ENCODE data around the gene TAGAP.
"Not testable (repeated sequence)": the region's sequence is repeated elsewhere in the genome, so short reads cannot be mapped to it uniquely, and the experiment has no call there.

Gene TAGAP

GRCh38 chr6:159043251-159043650, 1.5 kb downstream of the TAGAP start:
- DNase-seq = no peak

GRCh38 chr6:159042826-159043181, 2.0 kb downstream of the TAGAP start:
- no peak for DNase-seq

- peak; percentile 64 for DNase-seq
Measured at GRCh38 chr6:159042003-159042825, 2.6 kb downstream of the TAGAP start.

DNA sequence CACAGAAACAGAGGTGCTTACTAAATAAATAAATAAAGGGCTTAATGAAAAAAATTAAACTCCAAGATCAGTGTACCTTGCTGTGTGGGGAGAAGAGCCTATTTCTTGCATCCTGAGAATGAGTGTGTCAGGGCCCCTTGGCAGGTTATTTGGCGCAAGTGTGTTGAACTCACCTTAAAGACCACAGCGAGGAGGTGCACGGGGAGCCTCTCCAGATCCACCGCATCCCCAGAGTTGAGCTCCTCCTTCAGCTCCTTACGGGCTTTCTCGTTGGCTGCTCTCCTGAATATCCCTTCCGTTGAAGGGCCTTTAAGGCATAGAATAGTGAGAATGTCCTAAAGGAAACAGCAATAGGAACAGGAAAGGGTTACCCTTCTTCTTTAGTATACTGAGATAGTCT, 3.6 kb downstream of the TAGAP start:
- DNase-seq = no peak

- DNase-seq = no peak
Measured at GRCh38 chr6:159039885-159040258, 4.9 kb downstream of the TAGAP start.

- DNase-seq = no peak
Measured at GRCh38 chr6:159038914-159039884, 5.6 kb downstream of the TAGAP start.

- DNase-seq = not testable (repeated sequence)
Measured at GRCh38 chr6:159038318-159038717, 6.5 kb downstream of the TAGAP start.

DNA sequence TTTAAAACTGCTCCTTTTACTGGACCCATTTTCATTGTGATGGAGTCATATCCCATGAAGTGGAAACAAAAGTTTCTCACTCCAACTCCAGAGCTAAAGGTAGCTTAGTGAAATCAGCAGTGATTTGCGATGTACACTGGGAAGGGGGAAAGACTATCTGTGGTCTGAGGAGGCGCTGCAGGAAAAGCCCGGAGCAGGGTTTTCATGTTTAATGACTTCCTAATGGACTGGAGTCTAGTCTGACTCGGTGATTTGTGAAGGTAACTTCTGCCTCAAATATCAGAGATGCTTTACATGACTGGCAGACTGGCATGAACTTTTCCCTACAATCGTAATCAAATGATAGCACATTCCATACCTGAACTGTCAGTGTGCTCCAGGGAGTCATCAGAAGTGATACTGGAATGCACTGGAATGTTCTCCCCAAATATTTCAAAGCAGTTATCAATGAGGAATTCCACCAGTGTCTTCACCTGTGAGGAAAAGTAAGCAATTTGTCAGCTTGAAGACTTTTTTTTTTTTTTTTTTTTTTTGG, 7.0 kb downstream of the TAGAP start:
- DNase-seq = no peak

DNA sequence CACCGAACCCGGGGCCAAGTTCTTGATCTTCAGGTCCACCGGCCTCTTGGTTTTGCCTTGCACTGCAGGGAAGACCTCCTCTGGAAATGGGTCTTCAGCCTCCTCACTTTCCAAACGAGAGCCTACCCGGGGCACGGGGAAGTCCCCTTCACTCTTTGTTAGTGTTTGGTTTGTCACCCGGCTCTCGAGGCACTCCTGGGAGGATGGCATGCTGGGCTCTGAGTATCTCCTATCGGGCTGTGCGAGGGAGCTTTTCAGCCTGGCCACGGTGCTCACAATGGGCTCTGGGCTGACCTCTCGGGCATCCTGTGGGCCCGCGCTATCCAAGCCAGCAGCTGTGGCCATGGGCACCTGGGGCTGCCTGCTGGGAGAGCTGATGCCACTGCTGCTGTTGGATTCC, 8.1 kb downstream of the TAGAP start:
- DNase-seq = no peak

DNA sequence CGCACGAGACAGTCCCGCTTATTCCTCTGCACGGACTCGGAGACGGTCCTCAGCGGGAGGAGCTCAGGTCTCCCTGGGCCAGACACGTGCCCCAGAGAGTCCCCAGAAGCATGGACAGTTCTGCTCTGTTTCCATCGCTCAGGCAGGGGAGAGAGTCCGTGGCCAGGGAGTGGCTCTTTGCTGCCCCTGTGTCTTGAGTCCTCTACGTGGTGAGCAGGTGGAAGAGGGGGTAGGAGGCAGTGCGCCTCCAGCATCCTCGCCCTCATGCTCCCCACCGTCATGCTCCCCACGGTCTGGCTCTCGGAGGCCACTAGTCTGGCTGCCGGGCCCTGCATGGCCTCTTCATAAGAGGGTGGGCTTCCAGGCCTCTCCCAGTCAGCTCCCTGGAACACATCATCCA, 8.9 kb downstream of the TAGAP start:
- no peak for DNase-seq

GRCh38 chr6:159033160-159034049, 11.4 kb downstream of the TAGAP start:
- no peak for DNase-seq

- DNase-seq = no peak
Measured at GRCh38 chr6:159031846-159032245, 12.9 kb downstream of the TAGAP start.

DNA sequence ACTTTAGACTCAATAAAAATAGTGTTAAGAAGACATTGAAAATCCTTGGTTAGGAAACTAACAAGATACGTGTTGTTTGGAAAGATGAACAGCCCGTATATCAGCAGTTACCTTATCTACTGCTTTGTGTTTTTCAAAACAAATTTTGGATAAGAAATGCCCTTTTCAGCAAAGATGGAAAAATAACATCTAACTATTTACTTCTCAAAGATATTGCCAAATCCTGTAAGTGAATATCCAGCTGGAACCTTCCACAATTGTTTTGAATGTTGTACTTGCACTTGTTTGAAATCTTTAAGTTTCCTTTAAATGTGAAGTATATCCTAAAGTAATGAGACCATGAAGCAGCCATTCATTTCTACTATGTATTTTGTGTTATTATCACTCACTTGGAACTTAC, 14.6 kb downstream of the TAGAP start:
- no peak for DNase-seq

GRCh38 chr6:159025224-159025623, 19.6 kb downstream of the TAGAP start:
- DNase-seq = not testable (repeated sequence)

- no peak for DNase-seq
Measured at GRCh38 chr6:159023893-159024292, 20.9 kb downstream of the TAGAP start.

GRCh38 chr6:159020011-159020410, 24.8 kb downstream of the TAGAP start:
- no peak for DNase-seq

DNA sequence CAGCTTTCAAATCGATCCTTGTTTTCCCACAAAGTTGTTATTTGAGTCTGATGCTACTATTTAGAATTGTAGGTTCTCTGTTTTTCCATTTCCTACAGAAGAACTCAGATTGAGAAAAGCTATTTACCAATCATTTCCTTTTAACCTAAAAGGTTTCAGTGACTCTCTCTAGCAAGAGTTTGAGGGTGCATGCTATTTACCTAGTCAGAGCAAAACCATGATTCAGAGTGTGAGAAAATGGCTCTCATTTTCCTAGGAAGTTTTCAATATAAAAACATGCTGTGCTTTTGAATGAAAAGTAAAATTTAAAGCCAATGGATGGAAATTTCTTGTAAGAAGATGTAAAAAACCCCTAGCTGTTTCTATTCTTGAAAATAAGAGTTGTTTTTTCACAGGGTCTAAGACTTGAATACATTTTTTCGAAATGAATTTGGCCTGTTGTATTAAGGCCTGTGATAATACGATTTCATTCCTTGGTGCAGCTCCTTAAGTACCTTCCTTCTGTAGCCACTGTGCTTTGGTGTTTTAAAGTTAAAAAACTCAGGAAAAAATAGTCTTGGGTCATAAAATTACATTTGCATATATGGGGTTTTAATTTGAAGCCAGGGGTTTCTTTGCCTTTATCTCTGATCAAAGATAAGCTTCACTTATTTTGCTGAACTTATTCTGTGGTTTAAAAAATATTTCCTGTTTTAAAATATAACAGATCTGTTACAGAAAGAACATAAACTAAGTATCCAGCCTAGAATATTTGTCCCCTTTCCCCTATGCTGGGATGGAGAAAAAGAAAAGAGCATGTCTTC, 26.8 kb downstream of the TAGAP start:
- DNase-seq = no peak

GRCh38 chr6:159014406-159014805, 30.4 kb downstream of the TAGAP start:
- no peak for DNase-seq

DNA sequence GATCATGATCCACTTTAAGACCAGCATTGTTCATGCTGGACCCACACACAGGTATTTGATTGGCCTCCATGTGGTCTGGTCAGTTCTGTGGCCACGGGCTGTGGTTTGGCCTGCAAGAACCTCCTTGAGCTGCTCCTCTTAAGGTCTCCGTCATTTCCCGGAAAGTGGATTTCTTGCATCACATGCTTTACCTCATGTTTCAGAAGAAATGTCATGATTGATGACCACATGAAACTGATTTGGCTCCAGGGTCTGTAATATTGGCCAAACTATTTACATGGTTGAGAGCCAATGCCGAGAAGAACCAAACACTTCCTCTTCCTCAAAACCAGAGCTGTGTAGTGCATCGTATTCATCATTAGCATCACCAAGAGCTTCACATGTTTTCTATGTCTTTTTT, 31.6 kb downstream of the TAGAP start:
- DNase-seq = no peak

DNA sequence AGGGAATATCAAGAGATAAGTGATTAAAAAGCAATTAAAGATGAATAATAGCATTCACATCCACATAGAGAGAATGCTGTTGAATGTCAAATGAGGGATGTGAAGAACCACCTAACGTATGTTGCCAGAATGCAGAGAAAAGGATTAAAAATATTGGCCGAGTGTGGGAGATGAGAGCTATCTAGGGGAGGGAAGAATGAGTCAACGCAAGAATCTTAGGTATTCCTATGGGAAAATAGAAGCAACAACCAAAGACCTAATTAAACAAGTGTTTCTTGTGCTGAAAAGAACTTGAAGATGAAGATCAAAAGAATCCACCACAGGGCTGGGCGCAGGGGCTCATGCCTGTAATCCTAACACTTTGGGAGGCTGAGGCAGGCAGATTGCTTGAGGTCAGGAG, 32.6 kb downstream of the TAGAP start:
- no peak for DNase-seq

GRCh38 chr6:159010037-159010612, 34.7 kb downstream of the TAGAP start:
- not testable (repeated sequence) for DNase-seq

All from activated effector memory CD4-positive, alpha-beta T cell treated with Interleukin-2 at 50 U/mL for 16 hours (primary cell).